Keratinocyte (primary cell): Measurements from ENCODE around the gene CANT1. TPM values are rescaled to one million over a fixed set of nuclear protein-coding genes. Genes with fewer than 3 reads are reported as not detected.

Experiments
- DNase-seq: peaks from one replicate; pipeline ENCODE4 v3.0.0-alpha.2; 2011; ENCODE audit warnings: low read depth, missing footprints, low spot score
- FAIRE-seq: peaks from 2 replicates; lab custom pipeline; 2011; peaks lifted over from hg19 to GRCh38; lab: Jason Lieb, UNC
- H2AFZ ChIP-seq: 2 replicates; pipeline ENCODE4 v1.6.0; 2012; ENCODE audit warnings: low read length, control low read depth, inconsistent platforms; ENCODE audit not compliant: control insufficient read depth
- H3K27ac ChIP-seq: 2 replicates; pipeline ENCODE4 v1.5.1; 2011; ENCODE audit warnings: low read length; ENCODE audit not compliant: control insufficient read depth, insufficient read depth
- H3K27me3 ChIP-seq: 3 replicates; pipeline ENCODE4 v1.6.0; 2011; ENCODE audit warnings: low read length; ENCODE audit not compliant: control insufficient read depth, insufficient read depth; ENCODE audit errors: extremely low read depth
- H3K36me3 ChIP-seq, 2 experiments: 2 replicates in 1 of 2; 3 replicates in 1 of 2; pipeline ENCODE4 v1.5.1; 2011; ENCODE audit warnings: low read length in 2 of 2, mild to moderate bottlenecking in 1 of 2; ENCODE audit not compliant: control insufficient read depth in 2 of 2, insufficient read depth in 2 of 2; ENCODE audit errors: extremely low read depth in 1 of 2
- H3K4me1 ChIP-seq: 3 replicates; pipeline ENCODE4 v1.5.1; 2011; ENCODE audit warnings: low read length; ENCODE audit not compliant: control insufficient read depth, insufficient read depth; ENCODE audit errors: extremely low read depth
- H3K4me2 ChIP-seq: 3 replicates; pipeline ENCODE4 v1.6.0; 2011; ENCODE audit warnings: low read depth, low read length; ENCODE audit not compliant: control insufficient read depth, insufficient read depth; ENCODE audit errors: extremely low read depth
- H3K4me3 ChIP-seq, 3 experiments: fragments of 200-600 bp in 1 of 3; sonication (generic) in 1 of 3; 2 replicates in 2 of 3; 3 replicates in 1 of 3; pipeline ENCODE4 v1.5.1; 2011 to 2016; ENCODE audit warnings: low read length in 3 of 3, mild to moderate bottlenecking in 3 of 3, control low read depth in 2 of 3, inconsistent platforms in 1 of 3, low read depth in 1 of 3, mixed read lengths in 1 of 3, mixed run types in 1 of 3, moderate library complexity in 1 of 3; ENCODE audit not compliant: control insufficient read depth in 2 of 3, insufficient read depth in 2 of 3; ENCODE audit errors: extremely low read depth in 1 of 3
- H3K79me2 ChIP-seq: 2 replicates; pipeline ENCODE4 v1.6.0; 2012; ENCODE audit warnings: low read length; ENCODE audit not compliant: control insufficient read depth, insufficient read depth
- H3K9ac ChIP-seq: 3 replicates; pipeline ENCODE4 v1.6.0; 2011; ENCODE audit warnings: low read length; ENCODE audit not compliant: control insufficient read depth, insufficient read depth; ENCODE audit errors: extremely low read depth
- H3K9me1 ChIP-seq: 3 replicates; pipeline ENCODE4 v1.6.0; 2011; ENCODE audit warnings: low read length; ENCODE audit not compliant: control insufficient read depth, insufficient read depth; ENCODE audit errors: extremely low read depth
- H3K9me3 ChIP-seq: 2 replicates; pipeline ENCODE4 v1.5.1; 2012; ENCODE audit warnings: low read depth, low read length; ENCODE audit not compliant: control insufficient read depth
- H4K20me1 ChIP-seq: 3 replicates; pipeline ENCODE4 v1.6.0; 2011; ENCODE audit warnings: low read length; ENCODE audit not compliant: control insufficient read depth, insufficient read depth; ENCODE audit errors: extremely low read depth
- CTCF ChIP-seq, 3 experiments: IDR thresholded peaks in 1 of 3; conservative IDR thresholded peaks in 1 of 3; optimal IDR thresholded peaks in 1 of 3; 2 replicates in 2 of 3; 3 replicates in 1 of 3; pipeline versions ENCODE3 to v1.5.1; 2011; ENCODE audit warnings: low read length in 3 of 3, mild to moderate bottlenecking in 3 of 3, moderate library complexity in 2 of 3, control low read depth in 1 of 3, inconsistent platforms in 1 of 3; ENCODE audit not compliant: insufficient read depth in 2 of 3; ENCODE audit errors: extremely low read depth in 1 of 3
- EZH2 ChIP-seq: IDR thresholded peaks from one replicate; pipeline ENCODE4 v1.6.1; 2012; ENCODE audit warnings: inconsistent platforms, mild to moderate bottlenecking, low read length, moderate library complexity
- dilution Hi-C: fragments of 300-500 bp; cut with MboI; formaldehyde crosslinking; loops from one replicate; pipeline ENCODE4 v1.7.0; 2020; ENCODE audit warnings: low sequenced_read_pairs; ENCODE audit not compliant: extremely low pct_ligation_motif_present
- polyA plus RNA-seq, 5 experiments: library from polyadenylated mRNA; depleted of rRNA in 3 of 5; stranded (reverse) in 3 of 5; stranded (forward) in 1 of 5; unstranded in 1 of 5; fragments of >200 nt; gene quantifications; 1 replicate in 1 of 5; 2 replicates in 3 of 5; 3 replicates in 1 of 5; pipeline versions ENCODE4 v1.2.1 to v1.2.3, GENCODE V29; 2011 to 2012; ENCODE audit warnings: missing spikeins in 2 of 5, low read depth in 1 of 5, low replicate concordance in 1 of 5

Gene CANT1
- polyA plus RNA-seq, 1 donor (not counting 4 experiments of a cell fraction or from before 2014, with no cell fraction given): 53.2 TPM

GRCh38 chr17:78944956-78945355 lies 64.6 kb downstream of the CANT1 start:
- H3K27me3 ChIP-seq: peaks cover 6% of the 10 kb centered on the region
- H3K27ac ChIP-seq: no peak overlapping the region
- no peaks in the 10 kb centered on the region for H3K9me3 ChIP-seq
- H3K9ac ChIP-seq: no peak overlapping the region
- no peaks in the 10 kb centered on the region for H3K36me3 ChIP-seq
- H3K9me1 ChIP-seq: no peaks in the 10 kb centered on the region
- no peak overlapping the region for H3K4me2 ChIP-seq
- dilution Hi-C loops: no loop called here
- no peak for FAIRE-seq
- no peak overlapping the region for H3K4me3 ChIP-seq
- H3K4me1 ChIP-seq: no peaks in the 10 kb centered on the region
- no peak for DNase-seq
- H4K20me1 ChIP-seq: no peaks in the 10 kb centered on the region
- TF ChIP-seq EZH2 (no peak), CTCF (optimal IDR thresholded peaks at IDR 0.05 in 1 of 3, IDR thresholded peaks at IDR 0.05 in 1 of 3, conservative IDR thresholded peaks at IDR 0.05 in 1 of 3; ENCODE audit: extremely low read depth in 1 of 3, insufficient read depth in 2 of 3, low read length in 3 of 3) (no peak)
- no peaks in the 10 kb centered on the region for H3K79me2 ChIP-seq
- H2AFZ ChIP-seq: no peak overlapping the region

GRCh38 chr17:78944026-78944425 lies 65.5 kb downstream of the CANT1 start:
- no peak overlapping the region for H3K9ac ChIP-seq
- H3K36me3 ChIP-seq: no peaks in the 10 kb centered on the region
- no peak for FAIRE-seq
- no peak overlapping the region for H2AFZ ChIP-seq
- no peaks in the 10 kb centered on the region for H4K20me1 ChIP-seq
- peaks cover 6% of the 10 kb centered on the region for H3K27me3 ChIP-seq
- no peaks in the 10 kb centered on the region for H3K9me3 ChIP-seq
- H3K4me1 ChIP-seq: no peaks in the 10 kb centered on the region
- H3K9me1 ChIP-seq: no peaks in the 10 kb centered on the region
- TF ChIP-seq CTCF (optimal IDR thresholded peaks at IDR 0.05 in 1 of 3, IDR thresholded peaks at IDR 0.05 in 1 of 3, conservative IDR thresholded peaks at IDR 0.05 in 1 of 3; ENCODE audit: extremely low read depth in 1 of 3, insufficient read depth in 2 of 3, low read length in 3 of 3) (no peak), EZH2 (no peak)
- no peak overlapping the region for H3K4me3 ChIP-seq
- no peak overlapping the region for H3K27ac ChIP-seq
- dilution Hi-C loops: no loop called here
- H3K4me2 ChIP-seq: no peak overlapping the region
- no peak for DNase-seq
- H3K79me2 ChIP-seq: no peaks in the 10 kb centered on the region

Other genes with a start within 250 kb of the CANT1 start
- gene CYTH1, start 227.5 kb downstream of the CANT1 start, polyA plus RNA-seq: 27.7 to 28.3 TPM (median 28.2 TPM) in 3 replicates
- 20.5 to 33.1 TPM (median 25.2 TPM) in 3 replicates for gene USP36, start 168.9 kb downstream of the CANT1 start, polyA plus RNA-seq
- gene CEP295NL, start 106.6 kb downstream of the CANT1 start, polyA plus RNA-seq: not detected in 3 replicates
- 1.2 to 5.7 TPM (median 2.3 TPM) in 3 replicates for gene TIMP2, start 84.4 kb downstream of the CANT1 start, polyA plus RNA-seq
- 53.0 to 137 TPM (median 97.1 TPM) in 3 replicates for gene LGALS3BP, start 29.8 kb downstream of the CANT1 start, polyA plus RNA-seq
- 6.6 to 17.2 TPM (median 14.3 TPM) in 3 replicates for gene C1QTNF1, start 14.4 kb upstream of the CANT1 start, polyA plus RNA-seq
- gene ENGASE, start 65.1 kb upstream of the CANT1 start, polyA plus RNA-seq: 6.0 to 9.1 TPM (median 6.6 TPM) in 3 replicates